Measurements from ENCODE around the gene AEBP2. TPM values are rescaled to one million over a fixed set of nuclear protein-coding genes. Genes with fewer than 3 reads are reported as not detected.

AEBP2 gene
- total RNA-seq, 2 experiments from 2014 or later, result 59.6 to 76.1 TPM

GRCh38 chr12:19431407-19432308 lies 7.6 kb upstream of the AEBP2 start:
- CTCF ChIA-PET, result interaction anchor here (0.6 to 1.7 kb wide), 3 partner anchors 24 to 144 kb away, joined by 3 read pairs; no protein-coding TSS in a partner anchor
- Mint-ChIP-seq H3K27me3 (no peaks in the 10 kb centered on the region), H3K9me3 (ENCODE audit: low read depth) (peaks cover 2% of the 10 kb centered on the region), H3K4me1 (peaks cover 52% of the 10 kb centered on the region), H3K4me3 (no peak overlapping the region), H3K36me3 (peaks cover 20% of the 10 kb centered on the region), H3K27ac (peak overlapping the region; percentile 98)
- ATAC-seq (peak; percentile 84), DNase-seq (peak; percentile 74)

GRCh38 chr12:19432309-19433170 lies 6.8 kb upstream of the AEBP2 start:
- Mint-ChIP-seq H3K4me3 (no peak overlapping the region), H3K4me1 (peaks cover 55% of the 10 kb centered on the region), H3K27ac (peak overlapping the region; percentile 98), H3K9me3 (ENCODE audit: low read depth) (peaks cover 2% of the 10 kb centered on the region), H3K36me3 (peaks cover 25% of the 10 kb centered on the region), H3K27me3 (no peaks in the 10 kb centered on the region)
- ATAC-seq (no peak), DNase-seq (no peak)
- CTCF ChIA-PET, result interaction anchor here (0.6 to 1.7 kb wide), 3 partner anchors 25 to 145 kb away, joined by 3 read pairs; no protein-coding TSS in a partner anchor

- peak; percentile 44 for DNase-seq
- peaks cover 54% of the 10 kb centered on the region for H3K4me1 Mint-ChIP-seq
- CTCF ChIA-PET, result no interaction called here
- peak overlapping the region; percentile 80 for H3K27ac Mint-ChIP-seq
- H3K4me3 Mint-ChIP-seq, result no peak overlapping the region
- H3K36me3 Mint-ChIP-seq, result peaks cover 20% of the 10 kb centered on the region
- peaks cover 2% of the 10 kb centered on the region for H3K9me3 Mint-ChIP-seq (ENCODE audit: low read depth)
- no peak for ATAC-seq
- H3K27me3 Mint-ChIP-seq, result no peaks in the 10 kb centered on the region
Observed at GRCh38 chr12:19434538-19434937, 4.8 kb upstream of the AEBP2 start.

- no peak for ATAC-seq
- Mint-ChIP-seq H3K4me3 (no peak overlapping the region), H3K4me1 (peaks cover 51% of the 10 kb centered on the region), H3K36me3 (peaks cover 17% of the 10 kb centered on the region), H3K27ac (peak overlapping the region; percentile 37), H3K27me3 (no peaks in the 10 kb centered on the region), H3K9me3 (ENCODE audit: low read depth) (peaks cover 2% of the 10 kb centered on the region)
- CTCF ChIA-PET, result no interaction called here
- DNase-seq, result peak; percentile 15
Observed at GRCh38 chr12:19435831-19436497, 3.3 kb upstream of the AEBP2 start.

GRCh38 chr12:19436931-19437330 lies 2.4 kb upstream of the AEBP2 start:
- Mint-ChIP-seq H3K36me3 (peaks cover 25% of the 10 kb centered on the region), H3K4me1 (peaks cover 48% of the 10 kb centered on the region), H3K27ac (peak overlapping the region; percentile 56), H3K4me3 (no peak overlapping the region), H3K27me3 (no peaks in the 10 kb centered on the region), H3K9me3 (ENCODE audit: low read depth) (peaks cover 2% of the 10 kb centered on the region)
- DNase-seq (peak; percentile 7), ATAC-seq (no peak)
- CTCF ChIA-PET, result no interaction called here

- no peak overlapping the region for H3K4me3 Mint-ChIP-seq
- peaks cover 33% of the 10 kb centered on the region for H3K36me3 Mint-ChIP-seq
- CTCF ChIA-PET, result interaction anchor here (1.1 kb wide), 1 partner anchor 31 kb away, joined by 4 read pairs; no protein-coding TSS in a partner anchor
- DNase-seq, result no peak
- H3K9me3 Mint-ChIP-seq (ENCODE audit: low read depth), result peaks cover 2% of the 10 kb centered on the region
- H3K27me3 Mint-ChIP-seq, result no peaks in the 10 kb centered on the region
- no peak for ATAC-seq
- no peak overlapping the region for H3K27ac Mint-ChIP-seq
- peaks cover 42% of the 10 kb centered on the region for H3K4me1 Mint-ChIP-seq
Observed at GRCh38 chr12:19437996-19438395, 1.3 kb upstream of the AEBP2 start.

GRCh38 chr12:19440019-19440858 lies 947 bp downstream of the AEBP2 start:
- Mint-ChIP-seq H3K4me1 (peaks cover 47% of the 10 kb centered on the region), H3K27ac (peak overlapping the region; percentile 95), H3K9me3 (ENCODE audit: low read depth) (peaks cover 2% of the 10 kb centered on the region), H3K36me3 (peaks cover 42% of the 10 kb centered on the region), H3K27me3 (no peaks in the 10 kb centered on the region), H3K4me3 (peak overlapping the region; percentile 99)
- ATAC-seq (peak; percentile 38), DNase-seq (peak; percentile 77)
- CTCF ChIA-PET, result no interaction called here

- Mint-ChIP-seq H3K4me3 (peak overlapping the region; percentile 99), H3K36me3 (peaks cover 42% of the 10 kb centered on the region), H3K27ac (peak overlapping the region; percentile 95), H3K9me3 (ENCODE audit: low read depth) (no peaks in the 10 kb centered on the region), H3K27me3 (no peaks in the 10 kb centered on the region), H3K4me1 (peaks cover 44% of the 10 kb centered on the region)
- CTCF ChIA-PET, result no interaction called here
- no peak for ATAC-seq
- DNase-seq, result no peak
Observed at GRCh38 chr12:19440916-19441315, 1.6 kb downstream of the AEBP2 start.

- ATAC-seq, result no peak
- Mint-ChIP-seq H3K9me3 (ENCODE audit: low read depth) (no peaks in the 10 kb centered on the region), H3K27me3 (no peaks in the 10 kb centered on the region), H3K4me1 (peaks cover 52% of the 10 kb centered on the region), H3K36me3 (peaks cover 53% of the 10 kb centered on the region), H3K27ac (no peak overlapping the region), H3K4me3 (no peak overlapping the region)
- DNase-seq, result no peak
- CTCF ChIA-PET, result no interaction called here
Observed at GRCh38 chr12:19443585-19443984, 4.3 kb downstream of the AEBP2 start.

GRCh38 chr12:19444097-19444496 lies 4.8 kb downstream of the AEBP2 start:
- Mint-ChIP-seq H3K36me3 (peaks cover 53% of the 10 kb centered on the region), H3K27me3 (no peaks in the 10 kb centered on the region), H3K9me3 (ENCODE audit: low read depth) (no peaks in the 10 kb centered on the region), H3K4me1 (peaks cover 48% of the 10 kb centered on the region), H3K27ac (no peak overlapping the region), H3K4me3 (peak overlapping the region; percentile 24)
- DNase-seq (no peak), ATAC-seq (no peak)
- CTCF ChIA-PET, result no interaction called here

GRCh38 chr12:19447386-19447785 lies 8.1 kb downstream of the AEBP2 start:
- Mint-ChIP-seq H3K9me3 (ENCODE audit: low read depth) (no peaks in the 10 kb centered on the region), H3K4me1 (peaks cover 49% of the 10 kb centered on the region), H3K4me3 (no peak overlapping the region), H3K36me3 (peaks cover 40% of the 10 kb centered on the region), H3K27me3 (no peaks in the 10 kb centered on the region), H3K27ac (no peak overlapping the region)
- DNase-seq (no peak), ATAC-seq (no peak)
- CTCF ChIA-PET, result no interaction called here

GRCh38 chr12:19449814-19450213 lies 10.5 kb downstream of the AEBP2 start:
- no peaks in the 10 kb centered on the region for H3K9me3 Mint-ChIP-seq (ENCODE audit: low read depth)
- ATAC-seq, result no peak
- CTCF ChIA-PET, result interaction anchor here (1.1 kb wide), 1 partner anchor 24 kb away, joined by 3 read pairs; no protein-coding TSS in a partner anchor
- no peak for DNase-seq
- H3K36me3 Mint-ChIP-seq, result peaks cover 38% of the 10 kb centered on the region
- H3K4me1 Mint-ChIP-seq, result peaks cover 39% of the 10 kb centered on the region
- no peak overlapping the region for H3K4me3 Mint-ChIP-seq
- H3K27ac Mint-ChIP-seq, result no peak overlapping the region
- no peaks in the 10 kb centered on the region for H3K27me3 Mint-ChIP-seq

Data from activated CD8-positive, alpha-beta memory T cell treated with anti-CD3 and anti-CD28 coated beads, Interleukin-2, amount 10 ng/mL, durations not matched to agents 7 days and 5 days (primary cell).